Stimulated activated CD8-positive, alpha-beta memory T cell treated with anti-CD3 and anti-CD28 coated beads, Interleukin-12 subunit alpha, Interleukin-12 subunit beta, amount 100 ng/mL, for 24 hours (primary cell): ENCODE results near the gene ZNF296.

ENCODE experiments used
- DNase-seq: peaks from one replicate; pipeline ENCODE4 v3.0.0-alpha.2; 2020; ENCODE audit errors: extremely low read depth

Gene ZNF296

DNA sequence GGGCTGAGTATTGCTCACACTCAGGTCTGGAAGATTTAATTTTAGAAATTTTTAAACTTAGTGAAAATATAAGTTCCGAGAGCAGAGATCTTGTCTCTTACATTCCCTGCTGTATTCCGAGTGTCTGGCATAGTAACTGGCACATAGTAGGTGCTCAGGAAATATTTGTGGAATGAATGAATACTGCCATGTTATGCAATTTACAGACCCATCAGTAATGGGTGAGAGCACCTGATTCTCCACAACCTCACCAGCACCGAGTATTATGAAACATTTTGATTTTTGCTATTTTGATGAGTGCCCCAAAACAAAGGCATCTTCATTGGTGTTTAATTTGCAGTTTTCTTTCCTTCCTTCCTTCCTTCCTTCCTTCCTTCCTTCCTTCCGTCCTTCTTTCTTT is 53.2 kb downstream of the ZNF296 start:
- no peak for DNase-seq

GRCh38 chr19:45021971-45022370 is 54.3 kb downstream of the ZNF296 start:
- no peak for DNase-seq
